ENCODE results near the gene THSD7A. TPM values are rescaled to one million over a fixed set of nuclear protein-coding genes. Genes with fewer than 3 reads are reported as not detected.

THSD7A gene
- total and polyA plus RNA-seq, 2 of the 13 experiments (the other 11 are each of a cell fraction or from before 2014, with no cell fraction given) = 0.01 to 0.07 TPM

- no TSS peak for BruUV-seq (replicated peaks)
- H3K79me2 ChIP-seq (ENCODE audit: insufficient read depth, low read length) = no peaks in the 10 kb centered on the region
- 34% methylated on average over 2 of the region's 2 CpGs for WGBS (ENCODE audit: low lambda C conversion rate)
- no peak for FAIRE-seq
- no peak for ATAC-seq
- H3K27me3 ChIP-seq (ENCODE audit: control insufficient read depth in 1 of 2, insufficient read depth in 2 of 2, low read length in 2 of 2) = no peaks in the 10 kb centered on the region
- H3K4me3 ChIP-seq (replicated peaks in 1 of 3; ENCODE audit: insufficient read depth in 1 of 3, low read depth in 2 of 3, low read length in 3 of 3) = no peak overlapping the region
- POLR2A ChIA-PET = no interaction called here
- in situ Hi-C loops (cut with HindIII; ENCODE audit: extremely low pct_ligation_motif_present, low pct_unique_long_range_greater_than_20kb) = no loop called here
- no peaks in the 10 kb centered on the region for H3K9me3 ChIP-seq (ENCODE audit: low read length)
- DNase-seq (ENCODE audit: low spot score) = no peak
- no peak overlapping the region for H2AFZ ChIP-seq (ENCODE audit: low read length)
- no peak overlapping the region for H3K9ac ChIP-seq (ENCODE audit: insufficient read depth, low read depth, low read length)
- H4K20me1 ChIP-seq (ENCODE audit: insufficient read depth, low read length) = no peaks in the 10 kb centered on the region
- TF ChIP-seq, protein P1, sequence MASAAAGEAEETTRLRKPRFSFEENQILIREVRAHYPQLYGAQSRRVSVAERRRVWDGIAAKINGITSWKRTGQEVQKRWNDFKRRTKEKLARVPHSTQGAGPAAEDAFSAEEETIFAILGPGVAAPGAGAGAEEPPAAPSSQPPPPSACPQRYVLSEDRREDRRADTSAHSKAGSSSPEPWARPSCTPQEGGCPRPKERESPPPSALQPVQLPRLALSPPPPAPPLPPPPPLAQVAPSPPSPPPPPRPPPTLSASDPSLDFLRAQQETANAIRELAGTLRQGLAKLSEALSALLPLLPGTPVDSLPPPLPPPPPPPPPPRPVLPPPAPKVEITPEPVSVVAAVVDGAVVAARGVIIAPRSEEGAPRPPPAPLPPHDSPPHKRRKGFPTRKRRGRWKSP (CRISPR knock-in tag; IDR thresholded peaks at IDR 0.05) = no peak
- TF ChIP-seq ZNF317 (CRISPR knock-in tag; IDR thresholded peaks at IDR 0.05) = no peak
- no peak for TF ChIP-seq KDM3A (CRISPR knock-in tag; IDR thresholded peaks at IDR 0.05; ENCODE audit: low read depth)
- no peak for TF ChIP-seq XBP1 (CRISPR knock-in tag; IDR thresholded peaks at IDR 0.05)
- no peak for TF ChIP-seq IRF9 (CRISPR knock-in tag; IDR thresholded peaks at IDR 0.05; ENCODE audit: borderline replicate concordance)
- no peak for TF ChIP-seq CHCHD3 (CRISPR knock-in tag; IDR thresholded peaks at IDR 0.05)
- TF ChIP-seq, protein P2, sequence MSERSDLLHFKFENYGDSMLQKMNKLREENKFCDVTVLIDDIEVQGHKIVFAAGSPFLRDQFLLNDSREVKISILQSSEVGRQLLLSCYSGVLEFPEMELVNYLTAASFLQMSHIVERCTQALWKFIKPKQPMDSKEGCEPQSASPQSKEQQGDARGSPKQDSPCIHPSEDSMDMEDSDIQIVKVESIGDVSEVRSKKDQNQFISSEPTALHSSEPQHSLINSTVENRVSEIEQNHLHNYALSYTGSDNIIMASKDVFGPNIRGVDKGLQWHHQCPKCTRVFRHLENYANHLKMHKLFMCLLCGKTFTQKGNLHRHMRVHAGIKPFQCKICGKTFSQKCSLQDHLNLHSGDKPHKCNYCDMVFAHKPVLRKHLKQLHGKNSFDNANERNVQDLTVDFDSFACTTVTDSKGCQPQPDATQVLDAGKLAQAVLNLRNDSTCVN (CRISPR knock-in tag; IDR thresholded peaks at IDR 0.05; ENCODE audit: borderline replicate concordance) = no peak
- TF ChIP-seq, protein P3, sequence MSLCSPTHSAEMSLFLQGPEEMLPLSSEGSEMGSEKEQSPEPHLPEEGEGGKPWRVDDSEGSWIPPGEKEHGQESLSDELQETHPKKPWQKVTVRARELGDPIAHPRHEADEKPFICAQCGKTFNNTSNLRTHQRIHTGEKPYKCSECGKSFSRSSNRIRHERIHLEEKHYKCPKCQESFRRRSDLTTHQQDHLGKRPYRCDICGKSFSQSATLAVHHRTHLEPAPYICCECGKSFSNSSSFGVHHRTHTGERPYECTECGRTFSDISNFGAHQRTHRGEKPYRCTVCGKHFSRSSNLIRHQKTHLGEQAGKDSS (CRISPR knock-in tag; IDR thresholded peaks at IDR 0.05; ENCODE audit: borderline replicate concordance, low read depth) = no peak
- no peak for TF ChIP-seq REXO4 (CRISPR knock-in tag; IDR thresholded peaks at IDR 0.05; ENCODE audit: borderline replicate concordance)
- no peak for TF ChIP-seq YEATS2 (CRISPR knock-in tag; IDR thresholded peaks at IDR 0.05; ENCODE audit: borderline replicate concordance)
- TF ChIP-seq ZNF460 (CRISPR knock-in tag; IDR thresholded peaks at IDR 0.05; ENCODE audit: borderline replicate concordance) = no peak
- no peak for TF ChIP-seq ZNF501 (CRISPR knock-in tag; IDR thresholded peaks at IDR 0.05)
- no peak for TF ChIP-seq ATF3 (CRISPR knock-in tag; IDR thresholded peaks at IDR 0.05)
- TF ChIP-seq ZBTB46 (CRISPR knock-in tag; IDR thresholded peaks at IDR 0.05; ENCODE audit: borderline replicate concordance) = no peak
- TF ChIP-seq SMAD9 (CRISPR knock-in tag; IDR thresholded peaks at IDR 0.05) = no peak
- no peak for TF ChIP-seq ZBTB44 (CRISPR knock-in tag; IDR thresholded peaks at IDR 0.05)
- H3K36me3 ChIP-seq (replicated peaks in 1 of 2; ENCODE audit: control insufficient read depth in 1 of 2, insufficient read depth in 2 of 2, low read length in 2 of 2) = no peaks in the 10 kb centered on the region
- intact Hi-C loops (cut with micrococcal nuclease; ENCODE audit: unreplicated experiment) = no loop called here
- CTCF ChIA-PET (ENCODE audit: low intra/inter-chr PET ratio, low total read pairs) = no interaction called here
- no peak overlapping the region for H3K4me2 ChIP-seq (ENCODE audit: low read depth, low read length)
- no peak overlapping the region for H3K27ac ChIP-seq (ENCODE audit: extremely low read length, insufficient read depth, low read length)
- H3K4me1 ChIP-seq (ENCODE audit: insufficient read depth, low read length) = no peaks in the 10 kb centered on the region
Observed at GRCh38 chr7:11376529-11376928, 455.5 kb downstream of the THSD7A start.
